ENCODE measurements around the gene EPHB2. TPM values are rescaled to one million over a fixed set of nuclear protein-coding genes. Genes with fewer than 3 reads are reported as not detected.

Gene EPHB2
- total RNA-seq, 1 donor from 2014 or later: 3.7 TPM

DNA sequence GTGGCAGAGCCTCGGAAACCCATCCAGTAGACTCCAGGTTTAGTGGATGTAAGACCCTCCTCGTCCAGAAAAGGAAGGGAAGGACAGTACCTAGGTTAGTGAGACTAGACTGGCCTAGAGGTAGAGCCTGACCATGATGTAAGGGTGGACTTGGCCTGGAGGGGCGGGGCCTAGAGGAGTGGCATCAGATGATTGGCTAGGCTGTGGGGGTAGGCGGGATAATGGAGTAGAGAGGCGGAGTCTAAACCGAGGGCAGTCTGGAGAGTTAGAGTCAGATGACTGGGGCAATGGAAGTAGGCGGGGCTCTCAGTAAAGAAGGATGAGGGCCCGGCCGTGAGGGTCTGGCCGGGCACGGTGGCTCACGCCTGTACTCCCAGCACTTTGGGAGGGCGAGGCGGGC is 70.1 kb downstream of the EPHB2 start:
- no peak for DNase-seq (ENCODE audit: low spot score)

GRCh38 chr1:22781483-22781882 is 70.8 kb downstream of the EPHB2 start:
- no peak for DNase-seq (ENCODE audit: low spot score)

DNA sequence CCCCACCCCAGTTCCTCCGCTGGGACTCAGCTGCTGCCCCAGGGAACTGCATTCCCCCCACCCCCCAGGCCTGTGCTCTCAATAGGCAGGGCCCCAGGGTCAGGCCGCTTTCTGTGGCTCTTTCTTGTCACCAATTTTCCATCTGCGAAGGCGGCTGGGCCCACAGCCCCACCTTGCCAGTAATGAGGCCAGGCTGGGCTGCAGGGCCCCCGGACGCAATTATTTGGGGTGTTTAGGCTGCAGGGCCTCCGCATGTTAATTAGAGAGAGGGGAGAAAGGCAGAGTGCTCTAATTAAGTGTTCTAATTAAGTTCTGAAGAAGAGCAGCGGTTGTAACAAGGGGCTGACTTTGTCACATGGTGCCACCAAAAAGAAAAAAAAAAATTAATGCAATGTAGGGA is 71.8 kb downstream of the EPHB2 start:
- DNase-seq (ENCODE audit: low spot score): no peak

DNA sequence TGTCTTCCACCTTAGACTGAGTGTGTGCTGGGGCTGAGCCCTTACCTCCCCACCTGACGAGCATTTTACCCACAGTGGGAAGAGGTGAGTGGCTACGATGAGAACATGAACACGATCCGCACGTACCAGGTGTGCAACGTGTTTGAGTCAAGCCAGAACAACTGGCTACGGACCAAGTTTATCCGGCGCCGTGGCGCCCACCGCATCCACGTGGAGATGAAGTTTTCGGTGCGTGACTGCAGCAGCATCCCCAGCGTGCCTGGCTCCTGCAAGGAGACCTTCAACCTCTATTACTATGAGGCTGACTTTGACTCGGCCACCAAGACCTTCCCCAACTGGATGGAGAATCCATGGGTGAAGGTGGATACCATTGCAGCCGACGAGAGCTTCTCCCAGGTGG is 73.7 kb downstream of the EPHB2 start:
- no peak for DNase-seq (ENCODE audit: low spot score)

DNA sequence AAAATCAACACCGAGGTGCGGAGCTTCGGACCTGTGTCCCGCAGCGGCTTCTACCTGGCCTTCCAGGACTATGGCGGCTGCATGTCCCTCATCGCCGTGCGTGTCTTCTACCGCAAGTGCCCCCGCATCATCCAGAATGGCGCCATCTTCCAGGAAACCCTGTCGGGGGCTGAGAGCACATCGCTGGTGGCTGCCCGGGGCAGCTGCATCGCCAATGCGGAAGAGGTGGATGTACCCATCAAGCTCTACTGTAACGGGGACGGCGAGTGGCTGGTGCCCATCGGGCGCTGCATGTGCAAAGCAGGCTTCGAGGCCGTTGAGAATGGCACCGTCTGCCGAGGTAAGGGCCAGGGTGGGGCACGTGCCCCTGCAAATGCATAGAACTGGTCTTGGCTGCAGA is 74.1 kb downstream of the EPHB2 start:
- DNase-seq (ENCODE audit: low spot score): no peak

DNA sequence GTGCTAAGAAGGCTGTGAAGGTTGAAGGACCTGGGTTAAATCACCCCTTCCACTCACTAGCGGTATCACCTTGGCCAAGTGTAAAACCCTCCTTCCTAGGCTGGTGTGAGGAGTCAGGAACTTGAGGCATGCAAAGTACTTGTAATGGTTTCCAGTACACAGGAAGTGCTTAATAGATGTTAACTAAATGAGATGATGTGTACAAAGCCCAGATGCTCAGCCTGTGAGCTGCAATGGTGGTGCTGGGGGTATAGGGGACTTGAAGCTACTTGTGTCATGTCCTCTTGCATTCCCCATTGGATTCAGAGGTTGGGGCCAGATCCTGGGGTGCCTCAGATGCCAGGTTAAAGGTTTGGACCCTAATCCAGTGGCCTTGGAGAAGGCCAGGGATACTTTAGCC is 75.5 kb downstream of the EPHB2 start:
- no peak for DNase-seq (ENCODE audit: low spot score)

GRCh38 chr1:22786719-22787489 is 76.3 kb downstream of the EPHB2 start:
- DNase-seq (ENCODE audit: low spot score): no peak

DNA sequence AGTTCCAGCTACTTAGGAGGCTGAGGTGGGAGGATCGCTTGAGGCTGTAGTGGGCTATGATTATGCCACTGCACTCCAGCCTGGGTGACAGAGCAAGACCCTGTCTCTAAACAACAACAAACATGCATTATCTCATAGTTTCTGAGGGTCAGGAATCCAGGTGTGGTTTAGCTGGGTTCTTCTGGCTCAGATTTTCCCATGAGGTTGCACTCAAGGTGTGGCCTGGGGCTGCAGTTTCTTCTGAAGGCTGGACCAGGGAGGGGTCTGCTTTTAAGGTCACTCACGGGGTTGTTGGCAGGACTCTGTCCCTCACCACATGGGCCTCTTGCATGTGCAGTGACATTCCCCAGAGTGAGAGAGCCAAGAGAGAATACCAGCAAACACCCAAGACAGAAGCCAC is 77.0 kb downstream of the EPHB2 start:
- no peak for DNase-seq (ENCODE audit: low spot score)

DNA sequence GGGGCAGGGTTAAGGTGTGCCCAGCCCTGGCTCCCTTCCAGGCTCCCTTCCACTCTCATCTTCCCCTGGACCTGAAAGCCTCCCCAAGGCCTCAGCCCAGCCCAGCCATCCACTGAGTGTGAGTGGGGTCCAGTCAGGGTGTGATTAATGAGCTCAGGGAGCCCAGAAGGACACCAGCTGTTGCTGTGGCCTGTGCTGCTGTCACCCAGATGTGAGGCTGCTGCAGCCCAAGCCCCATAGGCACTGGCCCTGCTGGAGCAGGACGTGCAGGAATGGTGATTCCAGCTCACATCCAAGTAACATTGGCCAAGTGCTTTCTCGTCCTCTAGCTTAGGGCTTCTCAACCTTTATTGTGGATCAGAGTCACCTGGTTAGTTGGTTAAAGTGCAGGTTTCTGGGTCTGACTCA is 77.6 kb downstream of the EPHB2 start:
- DNase-seq (ENCODE audit: low spot score): no peak

DNA sequence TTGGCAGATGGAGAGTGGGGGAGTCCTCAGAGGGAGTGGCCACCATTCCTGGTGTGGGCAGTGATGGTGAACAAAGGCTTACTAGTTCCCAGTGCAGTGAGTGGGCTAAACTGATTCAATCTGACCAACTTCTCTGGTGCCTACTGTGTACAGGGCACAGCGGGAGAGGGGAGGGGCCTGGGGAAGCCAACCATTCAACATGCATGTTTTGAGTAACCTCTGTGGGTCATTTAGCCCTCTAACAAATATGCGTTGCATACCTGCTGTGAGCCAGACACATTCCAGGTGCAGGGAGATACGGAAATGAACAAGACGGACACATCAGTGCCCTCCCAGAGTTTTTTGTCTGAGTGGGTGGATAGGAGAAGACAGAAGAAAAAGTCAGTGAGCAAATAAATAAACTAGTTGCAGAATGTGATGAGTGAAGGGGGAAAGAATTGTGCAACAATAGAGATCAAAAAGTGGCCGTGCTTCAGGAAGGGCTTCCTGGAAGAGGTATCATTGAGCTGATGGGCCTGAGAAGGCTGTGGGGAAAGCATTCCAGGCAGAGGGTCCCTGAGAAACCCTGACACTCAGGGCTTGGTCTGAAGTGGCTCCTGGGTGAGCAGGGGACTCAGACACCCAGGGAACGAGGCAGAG is 78.8 kb downstream of the EPHB2 start:
- DNase-seq (ENCODE audit: low spot score): no peak

DNA sequence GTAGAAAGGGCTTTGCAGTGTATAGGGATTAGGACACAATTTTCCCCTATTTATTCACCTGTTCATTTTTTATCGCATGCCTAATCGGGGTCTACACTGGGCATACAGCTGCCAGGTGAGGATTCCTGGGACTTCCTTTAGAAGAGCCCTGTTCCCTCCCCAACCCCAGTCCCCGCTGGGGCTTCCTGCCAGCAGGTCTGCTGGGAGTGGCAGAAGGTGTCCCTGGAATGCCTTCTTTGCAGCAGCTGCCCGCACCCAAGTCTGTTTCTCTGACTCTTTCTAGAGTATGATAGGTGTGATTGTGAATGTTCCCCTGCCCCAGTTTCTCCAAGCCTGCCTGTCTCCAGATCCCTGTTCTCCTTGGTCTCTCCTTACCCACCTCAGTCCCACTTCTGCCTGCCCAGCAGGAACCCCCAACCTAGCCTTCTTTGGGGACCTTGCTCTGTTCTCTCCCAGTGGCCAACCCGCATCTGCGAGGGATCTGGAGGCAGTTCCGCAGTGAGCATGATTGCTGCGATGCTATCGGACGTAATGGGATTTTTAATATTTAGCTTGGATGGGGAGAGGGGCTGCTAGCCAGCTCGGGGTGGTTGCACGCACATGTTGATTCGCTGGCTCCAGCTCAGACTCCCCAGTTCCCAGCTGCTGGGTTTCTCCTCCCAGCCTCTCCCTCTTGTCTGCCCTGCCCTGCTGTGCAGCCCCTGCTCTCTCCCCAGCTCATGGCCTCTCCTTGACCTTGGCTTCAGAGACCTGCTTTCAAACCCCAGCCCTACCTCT is 79.8 kb downstream of the EPHB2 start:
- DNase-seq (ENCODE audit: low spot score): no peak

DNA sequence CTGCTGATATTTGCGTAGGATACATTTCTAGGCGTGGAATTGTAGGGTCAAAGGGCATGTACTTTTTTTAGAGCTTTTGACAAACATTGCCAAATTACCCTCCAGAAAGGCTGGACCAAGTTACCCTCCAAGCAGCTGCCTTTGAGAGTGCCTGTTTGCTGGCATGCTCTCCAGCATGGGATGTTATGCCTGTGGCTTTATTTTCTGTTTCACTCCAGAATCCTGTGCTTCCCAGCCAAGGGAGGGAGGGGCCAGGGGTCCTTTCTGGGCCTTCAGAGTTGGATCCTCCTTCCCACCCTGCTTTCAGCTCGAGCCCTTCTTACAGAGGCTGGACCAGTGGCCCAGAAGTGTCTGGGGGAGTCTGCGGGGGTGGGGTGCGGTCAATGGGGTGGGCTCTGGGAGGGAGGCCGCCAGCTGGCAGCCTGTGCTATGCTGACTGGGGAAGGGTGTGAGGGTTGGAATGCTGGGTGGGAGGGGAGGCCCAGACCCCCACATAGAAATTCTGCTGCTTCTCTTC is 81.2 kb downstream of the EPHB2 start:
- no peak for DNase-seq (ENCODE audit: low spot score)

GRCh38 chr1:22792396-22793160 is 81.9 kb downstream of the EPHB2 start:
- DNase-seq (ENCODE audit: low spot score): no peak

GRCh38 chr1:22793647-22794046 is 83.0 kb downstream of the EPHB2 start:
- no peak for DNase-seq (ENCODE audit: low spot score)

- no peak for DNase-seq (ENCODE audit: low spot score)
These were observed 84.2 kb downstream of the EPHB2 start for GRCh38 chr1:22794647-22795365.

- no peak for DNase-seq (ENCODE audit: low spot score)
These were observed 84.7 kb downstream of the EPHB2 start for GRCh38 chr1:22795366-22795714.

DNA sequence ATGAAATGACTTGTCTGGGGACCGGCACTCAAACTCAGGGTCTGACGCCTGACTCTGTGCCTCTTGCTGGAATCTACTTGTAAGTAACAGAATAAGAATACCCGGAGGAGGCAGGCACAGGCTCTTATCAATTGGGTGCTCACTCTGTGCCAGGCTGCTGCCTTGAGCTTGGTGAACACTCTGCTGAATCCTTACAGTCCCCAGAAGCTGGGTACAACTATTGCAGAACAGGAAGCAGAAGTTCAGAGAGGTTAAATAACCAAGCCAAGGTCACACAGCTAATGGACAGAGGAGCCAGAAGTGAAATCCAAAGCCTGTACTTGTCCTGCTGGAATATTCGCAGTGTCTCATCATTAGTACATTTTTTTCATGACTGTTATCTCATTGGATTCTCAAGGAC is 86.0 kb downstream of the EPHB2 start:
- DNase-seq (ENCODE audit: low spot score): no peak

DNA sequence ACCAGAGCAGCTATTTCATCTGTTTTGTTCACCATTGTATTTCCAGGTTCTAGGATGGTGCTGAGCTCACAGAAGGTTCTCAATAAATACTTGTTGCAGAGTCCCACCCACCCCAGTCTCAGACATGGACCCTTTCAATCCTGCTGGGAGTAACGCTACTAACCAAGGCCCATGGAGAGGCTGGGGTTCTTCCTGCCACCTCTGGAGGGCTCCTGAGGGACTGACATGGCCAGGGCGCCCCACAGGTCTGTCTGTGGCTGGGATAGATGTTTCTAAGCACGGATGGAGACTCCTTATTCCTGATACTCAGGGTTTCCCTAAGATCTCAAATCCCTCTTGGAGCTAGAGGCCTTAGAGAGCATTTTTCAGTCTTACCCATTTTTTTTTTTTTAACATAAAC is 87.4 kb downstream of the EPHB2 start:
- no peak for DNase-seq (ENCODE audit: low spot score)

GRCh38 chr1:22799971-22800370 is 89.3 kb downstream of the EPHB2 start:
- no peak for DNase-seq (ENCODE audit: low spot score)

DNA sequence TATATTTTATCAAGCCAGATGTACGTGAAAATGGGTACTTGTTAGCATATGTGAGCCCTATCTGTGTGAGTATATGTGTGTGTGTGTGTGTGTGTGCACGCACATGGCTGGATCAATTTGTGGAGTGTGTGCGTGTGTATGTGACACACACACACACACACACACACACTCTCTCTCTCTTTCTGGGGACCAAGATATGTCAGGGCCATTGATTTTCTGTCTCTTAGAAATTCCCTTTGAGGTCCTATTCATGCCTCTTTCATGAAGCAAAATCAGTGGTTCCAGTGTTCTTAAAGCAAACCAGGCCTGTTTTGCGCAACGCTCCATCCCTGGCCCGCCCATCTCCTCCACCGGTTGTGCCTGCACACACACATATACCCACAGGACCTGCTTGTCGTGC is 90.0 kb downstream of the EPHB2 start:
- no peak for DNase-seq (ENCODE audit: low spot score)

DNA sequence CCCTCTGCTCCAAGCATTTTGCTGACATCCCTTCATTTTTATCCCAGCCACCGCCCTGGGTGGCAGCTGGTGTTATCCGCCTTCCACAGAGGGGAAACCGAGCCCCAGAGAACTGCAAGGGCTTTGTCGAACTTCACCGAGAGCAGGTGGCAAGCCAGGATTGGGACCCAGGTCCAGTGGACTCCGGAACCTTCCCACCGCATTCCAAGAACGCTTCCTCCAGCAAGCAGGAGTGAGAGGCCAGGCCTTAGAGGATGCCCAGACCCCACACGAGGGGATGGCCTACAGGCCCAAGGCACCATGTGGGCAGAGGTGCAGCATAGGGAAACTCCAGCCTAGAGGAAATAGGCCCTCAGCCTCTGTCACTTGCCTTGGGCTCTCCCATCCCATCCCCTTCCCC is 90.7 kb downstream of the EPHB2 start:
- DNase-seq (ENCODE audit: low spot score): no peak
